SU-DHL-6 (cell line): ENCODE measurements around the gene IFNGR2.
"Not testable (repeated sequence)": the region's sequence is repeated elsewhere in the genome, so short reads cannot be mapped to it uniquely, and the experiment has no call there.

Source experiments
- CTCF ChIP-seq: fragments of 200-600 bp; sonication (generic); IDR thresholded peaks from one replicate; pipeline ENCODE4 v1.5.1; 2017; ENCODE audit warnings: antibody characterized with exemption, mild to moderate bottlenecking, low read length, moderate library complexity; ENCODE audit not compliant: insufficient read depth, poor library complexity, severe bottlenecking
- EZH2phosphoT487 ChIP-seq: fragments of 200-600 bp; sonication (generic), shearing (Covaris generic); conservative IDR thresholded peaks from 2 replicates; pipeline ENCODE4 v1.6.1; 2018; ENCODE audit warnings: mild to moderate bottlenecking, antibody characterized with exemption, low read length, moderate library complexity, mixed read lengths

GRCh38 chr21:33412439-33412831, 9.2 kb downstream of the IFNGR2 start:
- TF ChIP-seq CTCF, EZH2phosphoT487: not testable (repeated sequence)
